GM19240 (cell line): ENCODE data around the gene CRTC1.
A peak's percentile ranks its signal among the peaks of the same experiment; 100 is the strongest.
"Not testable (repeated sequence)": the region's sequence is repeated elsewhere in the genome, so short reads cannot be mapped to it uniquely, and the experiment has no call there.

ENCODE experiments used
- DNase-seq: peaks from one replicate; pipeline ENCODE4 v3.0.0; 2011; ENCODE audit warnings: low spot score; ENCODE audit not compliant: insufficient read length

The CRTC1 gene

GRCh38 chr19:18798384-18799352 lies 115.2 kb downstream of the CRTC1 start:
- no peak for DNase-seq

- DNase-seq, result no peak
These were observed 116.0 kb downstream of the CRTC1 start for GRCh38 chr19:18799389-18799970.

- DNase-seq, result no peak
These were observed 116.6 kb downstream of the CRTC1 start for GRCh38 chr19:18800079-18800478.

- no peak for DNase-seq
These were observed 117.2 kb downstream of the CRTC1 start for GRCh38 chr19:18800636-18801035.

- no peak for DNase-seq
These were observed 118.9 kb downstream of the CRTC1 start for GRCh38 chr19:18802354-18802753.

GRCh38 chr19:18803550-18804138 lies 120.2 kb downstream of the CRTC1 start:
- DNase-seq, result no peak

- no peak for DNase-seq
These were observed 120.7 kb downstream of the CRTC1 start for GRCh38 chr19:18804139-18804601.

- DNase-seq, result no peak
These were observed 121.2 kb downstream of the CRTC1 start for GRCh38 chr19:18804643-18805042.

- DNase-seq, result no peak
These were observed 124.4 kb downstream of the CRTC1 start for GRCh38 chr19:18807861-18808331.

- no peak for DNase-seq
These were observed 125.8 kb downstream of the CRTC1 start for GRCh38 chr19:18809149-18809868.

- not testable (repeated sequence) for DNase-seq
These were observed 128.2 kb downstream of the CRTC1 start for GRCh38 chr19:18811638-18812037.

- no peak for DNase-seq
These were observed 130.6 kb downstream of the CRTC1 start for GRCh38 chr19:18814063-18814462.

- no peak for DNase-seq
These were observed 132.2 kb downstream of the CRTC1 start for GRCh38 chr19:18815673-18816072.

- DNase-seq, result not testable (repeated sequence)
These were observed 133.2 kb downstream of the CRTC1 start for GRCh38 chr19:18816645-18817044.

- no peak for DNase-seq
These were observed 134.1 kb downstream of the CRTC1 start for GRCh38 chr19:18817574-18817973.

GRCh38 chr19:18828786-18829185 lies 145.3 kb downstream of the CRTC1 start:
- no peak for DNase-seq

- DNase-seq, result no peak
These were observed 147.0 kb downstream of the CRTC1 start for GRCh38 chr19:18830488-18830887.

- peak; percentile 96 for DNase-seq
These were observed 148.2 kb downstream of the CRTC1 start, which contains the start of gene UPF1 for GRCh38 chr19:18831524-18832305. UPF1 (plus strand) TSS chr19:18831959; CDS start chr19:18832210, 251 bp downstream.
